SU-DHL-6 (cell line): ENCODE data around the gene COL5A1.

Experiments used
- EZH2phosphoT487 ChIP-seq: fragments of 200-600 bp; sonication (generic), shearing (Covaris generic); conservative IDR thresholded peaks from 2 replicates; pipeline ENCODE4 v1.6.1; 2018; ENCODE audit warnings: mild to moderate bottlenecking, antibody characterized with exemption, low read length, moderate library complexity, mixed read lengths
- TF ChIP-seq, protein P1 (sequence below): fragments of 200-600 bp; sonication (generic); IDR thresholded peaks from one replicate; pipeline ENCODE4 v1.5.1; 2017; ENCODE audit warnings: antibody characterized with exemption, mild to moderate bottlenecking, low read length, moderate library complexity; ENCODE audit not compliant: insufficient read depth, poor library complexity, severe bottlenecking

GRCh38 chr9:134678206-134678605 is 36.6 kb downstream of the COL5A1 start:
- TF ChIP-seq, protein P1, sequence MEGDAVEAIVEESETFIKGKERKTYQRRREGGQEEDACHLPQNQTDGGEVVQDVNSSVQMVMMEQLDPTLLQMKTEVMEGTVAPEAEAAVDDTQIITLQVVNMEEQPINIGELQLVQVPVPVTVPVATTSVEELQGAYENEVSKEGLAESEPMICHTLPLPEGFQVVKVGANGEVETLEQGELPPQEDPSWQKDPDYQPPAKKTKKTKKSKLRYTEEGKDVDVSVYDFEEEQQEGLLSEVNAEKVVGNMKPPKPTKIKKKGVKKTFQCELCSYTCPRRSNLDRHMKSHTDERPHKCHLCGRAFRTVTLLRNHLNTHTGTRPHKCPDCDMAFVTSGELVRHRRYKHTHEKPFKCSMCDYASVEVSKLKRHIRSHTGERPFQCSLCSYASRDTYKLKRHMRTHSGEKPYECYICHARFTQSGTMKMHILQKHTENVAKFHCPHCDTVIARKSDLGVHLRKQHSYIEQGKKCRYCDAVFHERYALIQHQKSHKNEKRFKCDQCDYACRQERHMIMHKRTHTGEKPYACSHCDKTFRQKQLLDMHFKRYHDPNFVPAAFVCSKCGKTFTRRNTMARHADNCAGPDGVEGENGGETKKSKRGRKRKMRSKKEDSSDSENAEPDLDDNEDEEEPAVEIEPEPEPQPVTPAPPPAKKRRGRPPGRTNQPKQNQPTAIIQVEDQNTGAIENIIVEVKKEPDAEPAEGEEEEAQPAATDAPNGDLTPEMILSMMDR, result no peak
- TF ChIP-seq EZH2phosphoT487, result no peak
